Activated B cell treated with CpG ODN at 0.5 μM for 24 hours (primary cell): ENCODE results near the gene FAM171A2. TPM values are rescaled to one million over a fixed set of nuclear protein-coding genes. Genes with fewer than 3 reads are reported as not detected.

Source experiments
- ATAC-seq: fragments of 200-7000 bp; cut with Tn5 transposase; one replicate; pipeline ENCODE4 v1.10.0; 2021; ENCODE audit warnings: low read depth, mild to moderate bottlenecking, moderate library complexity
- CTCF ChIA-PET: fragments of 350-600 bp; sonication (Branson Sonifier 250); formaldehyde crosslinking; loops from one replicate; lab custom pipeline; 2021; ENCODE audit warnings: antibody characterized with exemption; lab: Charles Lee
- POLR2A ChIA-PET: fragments of 350-600 bp; sonication (Branson Sonifier 250); formaldehyde crosslinking; loops from one replicate; lab custom pipeline; 2021; ENCODE audit warnings: antibody characterized with exemption; lab: Charles Lee
- DNase-seq: peaks from one replicate; pipeline ENCODE4 v3.0.0; 2022
- H3K27ac Mint-ChIP-seq: one replicate; pipeline ENCODE4 v1.8.0; 2020; ENCODE audit warnings: mixed read lengths
- H3K27me3 Mint-ChIP-seq: one replicate; pipeline ENCODE4 v1.8.0; 2021; ENCODE audit warnings: mixed read lengths
- H3K36me3 Mint-ChIP-seq: one replicate; pipeline ENCODE4 v1.8.0; 2021; ENCODE audit warnings: low read depth, mixed read lengths
- H3K4me1 Mint-ChIP-seq: one replicate; pipeline ENCODE4 v1.8.0; 2021; ENCODE audit warnings: mixed read lengths
- H3K4me3 Mint-ChIP-seq: one replicate; pipeline ENCODE4 v1.8.0; 2020; ENCODE audit warnings: mild to moderate bottlenecking, mixed read lengths
- H3K9me3 Mint-ChIP-seq: one replicate; pipeline ENCODE4 v1.8.0; 2020; ENCODE audit warnings: mixed read lengths
- CTCF ChIP-seq: fragments of 200-600 bp; IDR thresholded peaks from one replicate; pipeline ENCODE4 v1.8.0; 2022; ENCODE audit warnings: antibody characterized with exemption, mild to moderate bottlenecking
- intact Hi-C: fragments of 100-400 bp; cut with micrococcal nuclease; formaldehyde crosslinking; loops from one replicate; pipeline ENCODE4 v1.15.1; 2024
- total RNA-seq: library from RNA; stranded (reverse); gene quantifications from 2 replicates; pipeline ENCODE4 v1.2.3, GENCODE V29; 2022

Gene FAM171A2
- total RNA-seq, 1 donor from 2014 or later: 0.75 TPM

- CTCF ChIA-PET: interaction anchor here (12.4 kb wide), 1 partner anchor 145 kb away, joined by 108 read pairs; no protein-coding TSS in a partner anchor
These were observed 7.4 kb downstream of the FAM171A2 start for GRCh38 chr17:44356241-44356640.

GRCh38 chr17:44355642-44356099, 8.0 kb downstream of the FAM171A2 start:
- H3K4me3 Mint-ChIP-seq: no peak overlapping the region
- no peaks in the 10 kb centered on the region for H3K27me3 Mint-ChIP-seq
- ChIA-PET CTCF (interaction anchor here (1.8 to 12.4 kb wide), 3 partner anchors 8 to 144 kb away, joined by 10 to 108 read pairs (median 17); partner anchors contain the start of gene FAM171A2), POLR2A (interaction anchor here (0.5 to 2.8 kb wide), 3 partner anchors 46 to 283 kb away, joined by 3 to 25 read pairs (median 8); partner anchors contain the start of gene UBTF)
- ATAC-seq (no peak), DNase-seq (no peak)
- intact Hi-C loops: no loop called here
- H3K9me3 Mint-ChIP-seq: no peaks in the 10 kb centered on the region
- no peak for TF ChIP-seq CTCF
- no peak overlapping the region for H3K27ac Mint-ChIP-seq
- peaks cover 15% of the 10 kb centered on the region for H3K4me1 Mint-ChIP-seq
- peaks cover 23% of the 10 kb centered on the region for H3K36me3 Mint-ChIP-seq

More at GRCh38 chr17:44356241-44356640, 7.4 kb downstream of the FAM171A2 start:
- Mint-ChIP-seq H3K4me1 (peaks cover 12% of the 10 kb centered on the region), H3K36me3 (peaks cover 19% of the 10 kb centered on the region), H3K27me3 (peaks cover under 1% of the 10 kb centered on the region), H3K4me3 (no peak overlapping the region), H3K27ac (no peak overlapping the region), H3K9me3 (no peaks in the 10 kb centered on the region)
- intact Hi-C loops: no loop called here
- TF ChIP-seq CTCF: no peak
- DNase-seq (no peak), ATAC-seq (no peak)
- POLR2A ChIA-PET: no interaction called here

GRCh38 chr17:44354582-44355561, 8.8 kb downstream of the FAM171A2 start:
- peaks cover 21% of the 10 kb centered on the region for H3K4me1 Mint-ChIP-seq
- intact Hi-C loops: loop anchor here (1.0 to 5.0 kb wide), 4 partner anchors 10 to 214 kb away; partner anchors contain the start of genes GRN and HROB
- POLR2A ChIA-PET: interaction anchor here (0.5 to 2.8 kb wide), 12 partner anchors 9 to 371 kb away, joined by 3 to 25 read pairs (median 6); partner anchors contain the start of genes ATXN7L3, TMUB2 and UBTF

GRCh38 chr17:44353672-44354331, 9.9 kb downstream of the FAM171A2 start:
- Mint-ChIP-seq H3K27ac (no peak overlapping the region), H3K4me1 (peaks cover 26% of the 10 kb centered on the region), H3K36me3 (peaks cover 37% of the 10 kb centered on the region), H3K4me3 (peak overlapping the region; percentile 46), H3K27me3 (no peaks in the 10 kb centered on the region), H3K9me3 (no peaks in the 10 kb centered on the region)
- ChIA-PET CTCF (interaction anchor here (0.7 to 12.4 kb wide), 18 partner anchors 8 to 230 kb away, joined by 3 to 108 read pairs (median 4); partner anchors contain the start of genes FAM171A2, GRN, HDAC5 and SLC25A39), POLR2A (interaction anchor here (0.8 to 2.8 kb wide), 13 partner anchors 8 to 370 kb away, joined by 3 to 25 read pairs (median 5); partner anchors contain the start of genes ATXN7L3, TMUB2 and UBTF)
- DNase-seq: no peak
- ATAC-seq: peak; percentile 4
- intact Hi-C loops: loop anchor here (1.0 to 5.0 kb wide), 4 partner anchors 9 to 213 kb away; partner anchors contain the start of genes GRN and HROB
- no peak for TF ChIP-seq CTCF

More at GRCh38 chr17:44354582-44355561, 8.8 kb downstream of the FAM171A2 start:
- Mint-ChIP-seq H3K9me3 (no peaks in the 10 kb centered on the region), H3K27ac (no peak overlapping the region), H3K36me3 (peaks cover 30% of the 10 kb centered on the region), H3K4me3 (peak overlapping the region; percentile 81), H3K27me3 (no peaks in the 10 kb centered on the region)
- peak; percentile 76 for DNase-seq
- CTCF ChIA-PET: interaction anchor here (0.7 to 12.4 kb wide), 17 partner anchors 8 to 231 kb away, joined by 3 to 108 read pairs (median 4); partner anchors contain the start of genes FAM171A2, GRN, HDAC5 and SLC25A39
- no peak for TF ChIP-seq CTCF
- ATAC-seq: peak; percentile 65
